GM12801 (cell line): ENCODE measurements around the gene KIAA1671.

Source experiments
- TF ChIP-seq, protein P1 (sequence below): IDR thresholded peaks from one replicate; pipeline ENCODE4 v1.5.1; 2011; ENCODE audit warnings: control low read depth; ENCODE audit not compliant: insufficient read length; ENCODE audit errors: extremely low read depth

KIAA1671 gene

DNA sequence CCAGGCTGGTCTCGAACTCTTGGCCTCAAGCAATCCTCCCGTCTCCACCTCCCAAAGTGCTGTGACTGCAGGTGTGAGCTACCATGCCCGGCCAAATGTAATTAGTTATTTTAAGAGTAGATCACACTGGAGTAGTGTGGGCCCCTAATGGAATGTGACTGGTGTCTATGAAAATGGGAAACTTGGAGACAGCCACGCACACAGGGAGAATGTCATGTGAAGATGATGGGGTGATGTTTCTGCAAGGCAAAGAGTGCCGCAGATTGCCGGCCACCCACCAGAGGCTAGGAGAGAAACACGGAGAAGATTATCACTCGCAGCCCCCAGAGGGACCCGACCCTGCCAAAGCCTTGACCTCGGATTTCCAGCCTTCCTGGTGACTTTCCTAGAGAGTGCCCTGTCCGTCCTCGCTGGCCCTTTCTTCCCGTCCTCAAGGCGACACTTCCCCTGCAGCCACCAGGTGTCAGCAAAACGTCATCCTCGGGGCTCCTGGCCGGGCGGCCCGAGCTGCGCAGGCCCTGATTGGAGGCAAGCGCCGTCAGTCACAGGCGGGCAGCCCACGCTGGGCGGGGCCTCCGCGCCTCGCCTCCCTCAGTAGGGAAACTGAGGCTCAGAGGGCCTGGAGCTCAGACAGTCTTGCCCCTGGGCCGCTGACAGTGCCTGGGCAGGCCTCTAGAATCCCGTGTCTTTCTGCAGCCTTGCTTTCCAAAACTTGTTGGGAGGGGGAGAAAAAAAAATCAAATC lies 283.2 kb downstream of the KIAA1671 start:
- TF ChIP-seq, protein P1, sequence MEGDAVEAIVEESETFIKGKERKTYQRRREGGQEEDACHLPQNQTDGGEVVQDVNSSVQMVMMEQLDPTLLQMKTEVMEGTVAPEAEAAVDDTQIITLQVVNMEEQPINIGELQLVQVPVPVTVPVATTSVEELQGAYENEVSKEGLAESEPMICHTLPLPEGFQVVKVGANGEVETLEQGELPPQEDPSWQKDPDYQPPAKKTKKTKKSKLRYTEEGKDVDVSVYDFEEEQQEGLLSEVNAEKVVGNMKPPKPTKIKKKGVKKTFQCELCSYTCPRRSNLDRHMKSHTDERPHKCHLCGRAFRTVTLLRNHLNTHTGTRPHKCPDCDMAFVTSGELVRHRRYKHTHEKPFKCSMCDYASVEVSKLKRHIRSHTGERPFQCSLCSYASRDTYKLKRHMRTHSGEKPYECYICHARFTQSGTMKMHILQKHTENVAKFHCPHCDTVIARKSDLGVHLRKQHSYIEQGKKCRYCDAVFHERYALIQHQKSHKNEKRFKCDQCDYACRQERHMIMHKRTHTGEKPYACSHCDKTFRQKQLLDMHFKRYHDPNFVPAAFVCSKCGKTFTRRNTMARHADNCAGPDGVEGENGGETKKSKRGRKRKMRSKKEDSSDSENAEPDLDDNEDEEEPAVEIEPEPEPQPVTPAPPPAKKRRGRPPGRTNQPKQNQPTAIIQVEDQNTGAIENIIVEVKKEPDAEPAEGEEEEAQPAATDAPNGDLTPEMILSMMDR = no peak

DNA sequence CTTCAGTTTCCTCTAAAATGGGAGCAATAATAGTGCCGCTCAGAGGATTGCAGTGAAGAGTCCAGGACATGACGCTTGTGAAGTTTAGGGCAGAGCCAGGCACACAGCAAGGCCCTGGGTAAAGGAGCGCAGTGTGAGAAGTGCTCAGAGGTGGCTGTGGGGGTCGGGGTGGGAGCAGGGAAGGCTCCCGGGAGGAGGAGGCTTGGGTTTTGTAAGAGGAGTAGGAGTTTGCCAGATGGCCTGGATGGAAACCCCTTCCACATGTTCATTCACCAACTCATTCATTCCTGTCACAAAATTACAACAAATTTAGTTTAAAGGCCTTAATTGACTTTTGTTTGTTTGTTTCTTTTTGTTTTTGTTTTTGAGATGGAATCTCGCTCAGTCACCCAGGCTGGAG lies 283.9 kb downstream of the KIAA1671 start:
- TF ChIP-seq, protein P1 = no peak

DNA sequence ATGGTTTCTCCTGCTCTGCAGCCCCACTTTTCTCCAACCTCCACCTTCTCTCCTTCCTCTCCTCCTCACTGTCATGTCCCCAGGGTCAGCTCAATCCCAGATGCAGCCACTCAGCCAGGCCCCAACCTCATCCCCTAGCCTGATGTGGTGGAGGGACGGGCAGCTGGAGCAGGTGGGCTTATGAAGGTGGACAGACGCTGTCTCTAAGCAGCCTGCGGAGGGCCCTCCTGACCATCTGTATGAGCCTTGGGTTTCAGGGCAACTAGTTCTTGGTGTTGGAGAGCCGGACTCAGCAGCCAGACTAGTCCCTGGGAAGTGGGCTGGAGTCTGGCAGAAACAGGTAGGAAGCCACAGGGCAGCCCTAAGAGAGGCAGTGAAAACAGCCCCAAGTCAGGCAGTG lies 285.0 kb downstream of the KIAA1671 start:
- TF ChIP-seq, protein P1 = no peak
